Measurements from ENCODE around the gene HDAC9. TPM values are rescaled to one million over a fixed set of nuclear protein-coding genes. Genes with fewer than 3 reads are reported as not detected.

HDAC9 gene
- total RNA-seq, 4 donors from 2014 or later = 1.2 to 8.0 (median 1.6) TPM

DNA sequence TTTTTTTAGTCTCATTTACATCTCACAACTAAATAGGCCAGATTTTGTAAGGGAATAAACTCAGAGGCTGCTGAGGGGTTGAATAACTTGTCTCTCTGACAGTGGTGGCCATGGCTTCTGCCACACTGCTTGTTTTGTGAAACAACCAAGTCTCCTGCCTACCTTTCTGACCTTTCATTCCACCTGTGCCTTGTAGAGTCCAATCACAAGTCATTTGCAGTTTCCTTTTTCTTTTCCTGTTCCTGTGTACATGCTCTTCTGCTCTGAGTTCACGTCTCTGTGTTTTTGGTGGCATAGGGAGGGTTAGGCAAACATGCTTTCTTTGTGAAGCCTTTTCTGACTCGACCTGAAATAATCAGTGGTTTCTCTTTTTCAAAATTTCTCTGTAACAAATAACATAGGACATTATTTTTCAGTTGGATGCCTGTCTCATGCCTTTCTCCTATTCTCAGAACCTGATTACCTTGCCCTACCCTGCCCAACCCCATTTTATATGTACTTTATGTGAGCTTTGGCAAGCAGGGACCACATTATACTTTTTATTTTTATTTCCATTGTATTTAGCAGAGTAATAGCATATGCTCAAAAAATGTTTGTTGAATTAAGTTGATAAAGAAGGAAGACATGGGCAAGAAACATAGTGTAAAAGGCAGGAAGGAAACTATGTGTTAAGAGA is 81.7 kb downstream of the HDAC9 start:
- Histone ChIP-seq H3K9me3 (no peaks in the 10 kb centered on the region), H3K27me3 (no peaks in the 10 kb centered on the region), H3K4me3 (no peak overlapping the region), H3K36me3 (no peaks in the 10 kb centered on the region), H3K4me1 (no peaks in the 10 kb centered on the region), H3K27ac (no peak overlapping the region)
- intact Hi-C loops (cut with DNase I) = no loop called here
- 46 to 49% methylated on average over 2 of the region's 2 CpGs for WGBS, 2 donors
- no peak for DNase-seq
- no peak for TF ChIP-seq POLR2A (IDR thresholded peaks at IDR 0.05)
- TF ChIP-seq, protein P1, sequence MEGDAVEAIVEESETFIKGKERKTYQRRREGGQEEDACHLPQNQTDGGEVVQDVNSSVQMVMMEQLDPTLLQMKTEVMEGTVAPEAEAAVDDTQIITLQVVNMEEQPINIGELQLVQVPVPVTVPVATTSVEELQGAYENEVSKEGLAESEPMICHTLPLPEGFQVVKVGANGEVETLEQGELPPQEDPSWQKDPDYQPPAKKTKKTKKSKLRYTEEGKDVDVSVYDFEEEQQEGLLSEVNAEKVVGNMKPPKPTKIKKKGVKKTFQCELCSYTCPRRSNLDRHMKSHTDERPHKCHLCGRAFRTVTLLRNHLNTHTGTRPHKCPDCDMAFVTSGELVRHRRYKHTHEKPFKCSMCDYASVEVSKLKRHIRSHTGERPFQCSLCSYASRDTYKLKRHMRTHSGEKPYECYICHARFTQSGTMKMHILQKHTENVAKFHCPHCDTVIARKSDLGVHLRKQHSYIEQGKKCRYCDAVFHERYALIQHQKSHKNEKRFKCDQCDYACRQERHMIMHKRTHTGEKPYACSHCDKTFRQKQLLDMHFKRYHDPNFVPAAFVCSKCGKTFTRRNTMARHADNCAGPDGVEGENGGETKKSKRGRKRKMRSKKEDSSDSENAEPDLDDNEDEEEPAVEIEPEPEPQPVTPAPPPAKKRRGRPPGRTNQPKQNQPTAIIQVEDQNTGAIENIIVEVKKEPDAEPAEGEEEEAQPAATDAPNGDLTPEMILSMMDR (IDR thresholded peaks at IDR 0.05) = no peak

DNA sequence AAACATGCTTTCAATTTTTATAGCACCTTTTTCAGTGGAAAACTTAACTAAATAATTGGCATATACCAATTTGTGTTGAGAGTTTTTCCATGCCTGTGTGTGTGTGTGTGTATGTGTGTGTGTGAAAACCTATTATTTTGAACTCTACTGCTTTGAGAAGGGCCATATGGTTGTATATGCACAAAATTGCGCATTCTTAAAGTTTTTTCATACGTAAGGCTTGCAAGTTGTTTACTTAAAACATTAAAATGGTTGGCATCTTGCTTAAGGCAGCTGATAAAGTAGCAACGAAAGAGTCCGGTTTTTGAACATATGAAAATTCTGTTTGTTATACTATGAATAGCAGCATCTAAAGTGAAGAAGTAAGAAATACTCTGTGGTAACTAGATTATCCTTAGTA is 84.1 kb downstream of the HDAC9 start:
- Histone ChIP-seq H3K27me3 (no peaks in the 10 kb centered on the region), H3K36me3 (no peaks in the 10 kb centered on the region), H3K27ac (no peak overlapping the region), H3K4me3 (no peak overlapping the region), H3K4me1 (no peaks in the 10 kb centered on the region), H3K9me3 (no peaks in the 10 kb centered on the region)
- DNase-seq = no peak
- TF ChIP-seq, protein P1 (IDR thresholded peaks at IDR 0.05) = no peak
- TF ChIP-seq POLR2A (IDR thresholded peaks at IDR 0.05) = no peak
- intact Hi-C loops (cut with DNase I) = no loop called here
- WGBS, 2 donors = 76 to 87% methylated on average over 4 of the region's 4 CpGs

DNA sequence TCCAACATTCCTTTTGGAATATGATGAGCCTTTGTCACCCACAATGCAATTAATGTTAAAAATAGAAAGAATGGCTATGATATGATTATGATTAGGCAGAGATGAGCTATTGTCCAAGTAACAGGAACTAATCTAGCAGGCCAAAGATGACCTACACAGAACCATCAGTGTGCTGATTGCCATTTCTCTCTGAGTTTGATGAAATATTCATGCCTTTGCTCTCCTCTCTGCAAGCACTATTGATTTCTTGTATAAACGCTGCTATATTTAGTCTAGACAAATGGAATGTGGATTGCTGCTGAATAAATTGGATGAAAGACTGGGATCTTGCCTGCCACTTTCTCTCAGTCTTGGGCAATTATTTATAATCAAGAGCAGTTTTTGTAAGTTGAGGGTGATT is 85.4 kb downstream of the HDAC9 start:
- H3K27ac ChIP-seq = no peak overlapping the region
- intact Hi-C loops (cut with DNase I) = no loop called here
- H3K27me3 ChIP-seq = no peaks in the 10 kb centered on the region
- DNase-seq = no peak
- no peaks in the 10 kb centered on the region for H3K36me3 ChIP-seq
- no peaks in the 10 kb centered on the region for H3K9me3 ChIP-seq
- no peak for TF ChIP-seq POLR2A (IDR thresholded peaks at IDR 0.05)
- H3K4me3 ChIP-seq = no peak overlapping the region
- no peaks in the 10 kb centered on the region for H3K4me1 ChIP-seq
- 56 to 71% methylated on average over 1 of the region's 1 CpG for WGBS, 2 donors

DNA sequence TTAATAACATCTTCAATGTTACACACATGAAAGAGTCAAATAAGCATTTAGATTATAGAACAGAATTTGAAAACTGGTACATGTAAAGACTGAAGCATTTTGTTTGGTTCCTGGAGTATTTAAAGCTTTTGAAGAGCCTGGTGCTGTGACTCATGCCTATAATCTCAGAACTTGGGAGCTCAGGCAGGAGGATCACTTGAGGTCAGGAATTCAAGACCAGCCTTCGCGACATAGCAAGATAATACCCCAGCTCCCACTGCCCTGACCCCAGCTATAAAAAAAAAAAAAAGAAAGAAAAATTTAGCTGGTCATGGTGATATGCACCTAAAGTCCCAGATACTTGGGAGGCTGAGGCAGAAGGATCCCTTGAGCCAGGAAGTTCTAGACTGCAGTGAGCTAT is 87.8 kb downstream of the HDAC9 start:
- WGBS, 2 donors = 64 to 88% methylated on average over 2 of the region's 2 CpGs
- no peak for DNase-seq
- Histone ChIP-seq H3K27me3 (no peaks in the 10 kb centered on the region), H3K27ac (no peak overlapping the region), H3K9me3 (no peaks in the 10 kb centered on the region), H3K4me1 (no peaks in the 10 kb centered on the region), H3K36me3 (no peaks in the 10 kb centered on the region), H3K4me3 (no peak overlapping the region)
- intact Hi-C loops (cut with DNase I) = no loop called here
- TF ChIP-seq POLR2A (IDR thresholded peaks at IDR 0.05) = no peak
- TF ChIP-seq, protein P1 (IDR thresholded peaks at IDR 0.05) = no peak

DNA sequence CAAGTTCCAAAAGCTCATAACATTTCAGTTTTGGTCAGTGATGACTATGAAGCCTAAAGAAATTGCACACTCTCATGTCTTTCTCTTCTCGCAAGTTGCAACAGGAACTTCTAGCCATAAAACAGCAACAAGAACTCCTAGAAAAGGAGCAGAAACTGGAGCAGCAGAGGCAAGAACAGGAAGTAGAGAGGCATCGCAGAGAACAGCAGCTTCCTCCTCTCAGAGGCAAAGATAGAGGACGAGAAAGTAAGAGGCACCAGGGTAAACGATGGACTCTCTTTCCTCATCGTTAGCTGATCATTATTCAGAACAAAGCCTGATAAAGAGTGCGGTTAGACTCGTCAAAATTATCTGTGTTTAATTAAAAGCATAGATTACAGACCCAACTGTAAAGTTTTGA is 94.7 kb downstream of the HDAC9 start:
- intact Hi-C loops (cut with DNase I) = no loop called here
- H3K4me3 ChIP-seq = no peak overlapping the region

More for the DNA sequence above, 94.7 kb downstream of the HDAC9 start:
- TF ChIP-seq POLR2A (IDR thresholded peaks at IDR 0.05) = no peak
- TF ChIP-seq, protein P1 (IDR thresholded peaks at IDR 0.05) = no peak
- WGBS, 2 donors = 66 to 67% methylated on average over 7 of the region's 7 CpGs
- no peaks in the 10 kb centered on the region for H3K27me3 ChIP-seq
- H3K4me1 ChIP-seq = no peaks in the 10 kb centered on the region
- H3K9me3 ChIP-seq = no peaks in the 10 kb centered on the region
- H3K27ac ChIP-seq = no peak overlapping the region
- H3K36me3 ChIP-seq = no peaks in the 10 kb centered on the region
- no peak for DNase-seq
